Stimulated activated CD8-positive, alpha-beta memory T cell treated with anti-CD3 and anti-CD28 coated beads, Interleukin-7, amount 100 ng/mL, for 1 hour (primary cell): Measurements from ENCODE around the gene HAUS3.

ENCODE experiments used
- DNase-seq, 2 donors: peaks; one replicate each; pipeline ENCODE4 v3.0.0-alpha.2; 2020; ENCODE audit warnings: low read depth in 2 of 2

Gene HAUS3, protein sequence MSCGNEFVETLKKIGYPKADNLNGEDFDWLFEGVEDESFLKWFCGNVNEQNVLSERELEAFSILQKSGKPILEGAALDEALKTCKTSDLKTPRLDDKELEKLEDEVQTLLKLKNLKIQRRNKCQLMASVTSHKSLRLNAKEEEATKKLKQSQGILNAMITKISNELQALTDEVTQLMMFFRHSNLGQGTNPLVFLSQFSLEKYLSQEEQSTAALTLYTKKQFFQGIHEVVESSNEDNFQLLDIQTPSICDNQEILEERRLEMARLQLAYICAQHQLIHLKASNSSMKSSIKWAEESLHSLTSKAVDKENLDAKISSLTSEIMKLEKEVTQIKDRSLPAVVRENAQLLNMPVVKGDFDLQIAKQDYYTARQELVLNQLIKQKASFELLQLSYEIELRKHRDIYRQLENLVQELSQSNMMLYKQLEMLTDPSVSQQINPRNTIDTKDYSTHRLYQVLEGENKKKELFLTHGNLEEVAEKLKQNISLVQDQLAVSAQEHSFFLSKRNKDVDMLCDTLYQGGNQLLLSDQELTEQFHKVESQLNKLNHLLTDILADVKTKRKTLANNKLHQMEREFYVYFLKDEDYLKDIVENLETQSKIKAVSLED

DNA sequence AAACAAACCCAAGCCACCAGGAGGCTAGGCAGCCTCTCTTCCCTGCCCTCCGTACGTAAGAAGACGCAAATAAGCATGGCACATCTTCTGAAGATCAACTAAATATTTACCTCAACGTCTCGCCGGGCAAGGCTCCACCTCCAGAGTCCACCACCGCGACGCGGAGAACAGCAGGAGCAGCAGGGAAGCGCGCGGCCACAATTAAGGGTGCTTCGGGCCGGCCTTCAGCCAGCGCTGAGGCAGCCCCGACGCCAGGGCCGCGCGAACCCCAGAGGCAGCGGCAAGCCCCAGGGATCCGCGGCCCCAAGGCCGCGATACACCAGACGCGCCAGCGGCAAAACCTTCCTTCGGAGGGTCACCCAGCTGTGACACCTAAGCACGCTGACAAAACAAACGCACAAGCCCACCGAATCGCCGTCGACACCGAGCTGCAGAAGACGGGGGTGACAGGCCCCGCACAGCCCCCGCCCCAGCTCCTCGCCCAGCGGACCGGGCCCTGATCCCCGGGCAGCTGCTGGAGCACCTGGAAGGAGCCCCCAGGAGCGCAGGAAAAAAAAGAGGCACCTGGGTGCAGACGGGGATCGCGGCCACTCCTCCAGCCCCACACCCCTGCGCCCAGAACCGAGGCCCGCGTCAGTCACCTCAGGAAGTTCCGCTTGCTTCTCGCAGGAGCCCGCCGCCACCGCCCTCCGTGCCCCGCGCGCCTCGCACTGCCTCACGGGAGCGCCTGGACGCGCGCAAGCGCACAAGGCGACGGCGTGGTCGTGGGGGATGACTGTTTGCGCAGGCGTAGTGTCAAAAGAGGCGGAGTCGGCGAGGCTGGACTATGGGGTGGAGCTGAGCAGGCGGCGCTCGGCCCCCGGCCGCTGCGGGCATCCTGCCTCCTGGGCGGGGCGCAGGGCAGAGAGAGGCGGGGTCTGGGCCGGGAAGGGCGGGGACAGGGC lies at the start of gene HAUS3, which contains the start of gene POLN:
Gene HAUS3 (minus strand): TSS at position 712 of the 944 bp plus-strand sequence. CDS start 1,175 bp downstream, outside the sequence.
Gene POLN (minus strand): TSS at position 712 of the 944 bp plus-strand sequence. CDS start 12,890 bp downstream, outside the sequence.
- DNase-seq, result peak; percentile 98 to 99

DNA sequence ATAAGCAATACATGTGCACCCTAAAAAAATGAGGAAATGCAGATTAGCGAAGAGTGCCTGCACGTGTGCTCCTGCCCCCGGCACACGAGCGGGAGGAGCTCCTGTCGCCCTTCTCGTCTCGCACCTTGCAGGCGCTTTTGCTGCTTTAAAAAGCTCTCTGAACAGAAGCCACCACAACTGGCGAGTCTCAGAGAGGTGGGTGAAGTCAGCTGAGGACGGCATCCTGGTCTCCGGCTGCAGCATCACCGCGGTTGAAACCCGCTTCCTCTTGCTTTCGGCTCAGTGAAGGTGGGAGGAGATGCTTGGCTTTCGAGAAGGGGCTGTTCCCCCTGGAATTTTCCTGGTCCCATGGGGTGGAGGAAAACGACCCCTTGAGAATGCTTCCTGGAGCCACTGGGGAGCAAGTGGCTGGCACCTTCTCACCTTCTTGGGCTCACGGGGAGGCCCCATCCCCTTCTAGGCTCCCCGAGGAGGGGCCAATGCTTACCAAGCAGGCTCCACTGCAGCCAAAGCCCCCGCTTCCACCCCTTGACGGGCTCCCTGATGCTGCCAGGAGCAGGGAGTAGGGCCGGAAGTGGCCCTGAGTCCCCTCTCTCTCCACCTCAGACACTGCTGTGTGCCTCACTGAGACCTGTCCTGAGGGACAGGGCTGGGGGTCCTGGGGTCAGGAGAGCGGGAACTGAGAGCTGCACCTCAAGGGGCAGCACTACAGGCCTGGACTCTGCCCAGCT lies 49.2 kb upstream of the HAUS3 start:
- peak; percentile 47 to 67 for DNase-seq

DNA sequence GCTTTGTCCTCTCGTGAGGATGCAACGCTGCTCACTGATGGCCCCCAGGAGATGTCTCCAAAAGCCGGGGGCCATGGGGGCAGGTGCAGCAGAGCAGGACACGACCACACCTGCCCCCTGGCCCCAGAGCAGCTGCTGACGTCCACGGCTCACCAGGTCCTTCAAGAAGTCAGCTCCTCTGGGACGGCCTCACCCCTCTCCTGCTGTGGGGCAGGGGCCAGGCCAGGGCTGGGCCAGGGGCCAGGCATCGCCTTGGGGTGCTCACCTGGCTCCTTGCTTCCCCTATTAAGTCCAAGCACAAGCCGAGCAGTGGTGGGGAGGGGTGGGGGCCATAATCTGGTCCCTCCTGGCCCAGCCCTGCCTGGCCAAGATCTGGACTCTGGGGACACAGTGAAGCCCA lies 48.6 kb upstream of the HAUS3 start:
- DNase-seq, result no peak

DNA sequence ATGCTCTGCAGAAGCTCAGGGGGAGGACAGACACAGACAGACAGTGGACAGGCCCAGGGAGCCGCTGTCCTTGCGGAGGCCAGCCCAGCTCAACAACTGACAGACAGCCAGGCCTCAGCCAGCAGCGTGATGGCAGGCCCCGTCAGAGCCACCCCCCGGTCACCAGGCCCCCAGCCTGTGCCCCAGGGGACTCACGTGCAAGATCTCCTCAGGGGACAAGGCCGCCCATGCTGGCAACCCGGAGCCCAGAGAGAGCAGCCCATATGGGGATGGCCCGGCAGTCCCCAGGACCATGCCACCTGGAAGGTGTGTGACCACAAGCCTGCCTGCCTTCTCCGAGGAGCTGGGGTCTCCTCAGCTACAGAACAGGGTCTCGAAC lies 48.0 kb upstream of the HAUS3 start:
- no peak for DNase-seq

DNA sequence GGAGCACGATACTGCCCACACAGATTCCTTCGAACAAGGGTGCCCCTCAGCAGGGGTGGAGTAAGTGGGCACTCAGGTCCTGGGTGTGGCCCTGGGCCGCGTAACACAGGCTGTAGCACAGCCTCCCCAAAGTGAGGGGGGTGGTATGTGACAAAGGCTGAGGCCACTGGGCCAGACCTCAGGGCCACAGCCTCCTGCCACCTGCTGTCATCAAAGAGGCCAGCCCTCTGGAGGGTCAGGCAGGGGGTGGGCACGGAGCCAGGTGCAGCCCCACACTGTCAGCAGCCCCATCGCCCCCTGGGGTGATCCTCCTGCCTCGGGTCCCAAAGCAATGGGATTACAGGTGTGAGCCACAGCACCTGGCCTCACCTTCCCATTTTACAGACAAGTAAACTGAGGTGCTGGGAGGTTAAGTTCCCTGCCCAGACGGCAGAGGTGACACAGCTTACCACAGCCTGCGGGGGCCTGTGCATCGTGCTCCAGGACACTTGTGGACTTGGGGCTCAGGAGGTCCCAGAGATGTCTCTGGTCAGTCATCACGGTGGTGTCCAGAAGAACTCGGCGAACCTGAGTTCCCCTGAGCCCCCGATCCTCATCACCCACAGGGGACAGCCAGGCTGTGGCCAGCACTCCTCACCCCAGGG lies 47.5 kb upstream of the HAUS3 start:
- no peak for DNase-seq

DNA sequence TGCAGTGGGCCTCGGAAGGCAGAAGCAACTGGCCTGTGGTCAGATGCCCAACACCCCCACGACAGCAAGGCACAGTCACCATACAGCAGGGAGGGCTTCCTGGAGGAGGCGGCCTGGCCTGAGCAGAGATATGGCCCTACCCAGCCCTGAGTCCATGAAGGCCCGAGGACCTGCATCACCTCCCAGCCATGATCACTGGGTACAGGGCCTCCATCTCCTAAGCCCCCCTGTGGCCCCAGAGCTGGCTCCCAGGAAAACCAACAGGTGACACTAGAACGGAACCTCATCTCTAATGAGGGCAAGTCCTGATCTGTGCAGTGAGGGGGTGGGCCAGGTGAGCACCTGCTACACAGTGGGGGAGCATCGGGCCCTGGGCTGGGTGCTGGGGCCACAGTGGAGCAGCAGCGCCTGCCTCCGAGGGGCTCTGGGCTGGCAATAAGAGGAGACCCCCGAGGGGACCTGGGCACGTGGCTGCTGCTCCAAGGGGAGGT lies 46.2 kb upstream of the HAUS3 start:
- DNase-seq, result no peak

DNA sequence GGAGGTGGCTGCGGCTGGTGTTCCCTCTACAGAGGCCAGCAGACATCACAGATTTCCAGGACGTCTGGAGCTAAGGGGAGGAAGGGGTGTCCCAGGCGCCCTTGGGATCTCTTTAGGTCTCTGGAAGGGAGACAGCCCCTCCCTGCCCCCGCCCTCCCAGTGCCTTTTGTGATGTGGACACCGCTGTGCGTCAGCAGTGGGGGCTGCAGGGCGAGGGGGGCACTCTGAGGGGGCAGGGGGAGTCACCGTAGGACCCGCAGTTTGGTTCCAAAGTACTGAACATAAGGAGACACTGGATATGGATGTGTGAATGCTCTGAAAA lies 45.6 kb upstream of the HAUS3 start:
- DNase-seq, result no peak

DNA sequence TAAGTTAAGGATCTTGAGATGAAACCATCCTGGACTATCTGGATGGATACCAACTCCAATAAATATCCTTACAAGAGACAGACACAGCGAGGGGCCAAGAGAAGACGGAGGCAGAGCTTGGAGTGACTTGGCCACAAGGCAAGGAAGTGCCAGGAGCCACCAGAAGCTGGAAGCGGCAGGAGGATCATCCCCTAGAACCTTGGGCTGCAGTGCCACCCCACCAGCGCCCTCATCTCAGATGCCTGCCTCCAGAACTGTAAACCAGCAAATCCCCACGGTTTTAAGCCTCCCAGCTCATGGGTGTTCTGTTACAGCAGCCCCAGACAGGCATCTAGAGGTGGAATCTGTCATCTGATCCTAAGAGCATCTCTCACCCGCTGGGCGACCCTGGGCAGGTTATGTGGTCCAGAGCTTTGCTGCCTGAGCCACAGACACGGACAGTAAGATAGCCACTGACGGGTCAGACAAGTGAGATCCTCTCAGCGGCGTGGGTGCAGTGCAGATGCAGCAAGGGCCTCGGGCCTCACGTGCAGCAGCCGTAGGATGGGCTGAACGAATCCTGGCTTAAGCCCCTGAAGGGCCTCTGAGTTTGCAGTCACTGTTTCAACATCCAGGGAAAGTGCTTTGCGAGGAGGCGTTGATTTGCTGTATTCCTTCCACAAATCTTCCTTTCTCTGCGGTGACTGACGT lies 45.1 kb upstream of the HAUS3 start:
- no peak for DNase-seq

DNA sequence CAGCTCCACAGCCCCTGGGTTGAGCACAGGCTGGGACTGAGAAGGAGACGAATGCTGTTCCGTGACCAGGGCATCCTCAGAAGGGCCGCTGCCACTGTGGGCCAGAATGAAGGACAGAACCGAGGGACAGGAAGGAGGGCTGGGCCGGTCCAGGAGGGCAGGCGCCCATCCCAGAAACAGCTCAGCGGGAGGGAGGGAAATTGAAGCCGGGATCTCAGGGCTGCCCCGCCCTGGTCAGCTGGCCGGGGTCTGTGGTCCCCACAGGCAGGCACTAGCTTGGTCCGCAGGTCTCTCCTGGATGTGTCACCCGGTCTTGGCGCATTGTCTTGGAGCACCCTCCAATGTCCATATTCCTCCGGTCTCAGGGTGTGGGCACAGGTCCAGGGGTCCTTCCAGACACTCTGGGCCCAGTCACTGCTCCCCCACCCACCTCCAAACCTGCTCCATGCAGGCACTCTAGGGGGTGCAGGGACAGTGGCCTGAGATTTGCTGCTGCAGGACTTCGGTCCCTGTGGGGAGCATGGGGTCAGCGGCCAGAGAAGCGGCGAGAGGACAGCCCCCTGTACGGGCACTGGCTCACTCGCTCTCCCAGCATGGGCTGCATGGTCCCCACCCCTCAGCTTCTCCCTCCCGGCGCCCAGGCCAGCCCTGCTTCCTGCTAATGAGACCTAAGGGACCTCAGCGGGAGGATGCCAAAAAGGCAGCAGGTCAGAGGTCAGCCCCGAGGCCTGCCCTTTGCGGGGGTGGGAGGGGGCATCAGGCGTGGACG lies 43.9 kb upstream of the HAUS3 start:
- no peak for DNase-seq

DNA sequence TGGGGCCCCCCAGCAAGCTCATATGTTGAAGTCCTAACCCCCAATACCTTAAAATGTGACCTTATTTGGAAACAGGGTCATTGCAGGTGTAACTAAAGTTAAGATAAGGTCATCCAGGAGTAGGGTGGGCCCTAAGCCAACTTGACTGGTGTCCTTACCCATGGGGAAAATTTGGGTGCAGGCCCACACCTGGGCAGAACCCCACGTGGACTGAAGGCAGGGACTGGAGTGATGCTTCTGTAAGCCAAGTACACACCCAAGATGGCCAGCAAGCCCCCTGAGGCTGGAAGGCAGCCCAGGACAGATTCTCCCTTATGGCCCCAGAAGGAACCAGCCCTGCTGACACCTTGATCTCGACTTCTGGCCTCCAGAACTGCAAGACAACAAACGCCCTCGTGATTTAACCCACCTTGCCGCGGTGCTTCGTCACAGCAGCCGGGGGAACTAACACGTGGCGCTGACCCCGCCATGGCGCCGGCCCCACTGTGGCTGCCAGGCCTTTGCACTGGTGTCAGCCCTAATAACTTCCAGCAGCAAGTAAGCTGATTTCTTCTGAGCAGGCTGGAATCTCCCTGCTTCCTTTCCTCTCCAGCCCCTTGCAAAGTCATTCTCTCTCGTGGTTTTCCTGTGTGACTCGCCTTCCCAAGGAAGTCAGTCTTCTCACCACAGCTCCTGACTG lies 43.2 kb upstream of the HAUS3 start:
- no peak for DNase-seq

DNA sequence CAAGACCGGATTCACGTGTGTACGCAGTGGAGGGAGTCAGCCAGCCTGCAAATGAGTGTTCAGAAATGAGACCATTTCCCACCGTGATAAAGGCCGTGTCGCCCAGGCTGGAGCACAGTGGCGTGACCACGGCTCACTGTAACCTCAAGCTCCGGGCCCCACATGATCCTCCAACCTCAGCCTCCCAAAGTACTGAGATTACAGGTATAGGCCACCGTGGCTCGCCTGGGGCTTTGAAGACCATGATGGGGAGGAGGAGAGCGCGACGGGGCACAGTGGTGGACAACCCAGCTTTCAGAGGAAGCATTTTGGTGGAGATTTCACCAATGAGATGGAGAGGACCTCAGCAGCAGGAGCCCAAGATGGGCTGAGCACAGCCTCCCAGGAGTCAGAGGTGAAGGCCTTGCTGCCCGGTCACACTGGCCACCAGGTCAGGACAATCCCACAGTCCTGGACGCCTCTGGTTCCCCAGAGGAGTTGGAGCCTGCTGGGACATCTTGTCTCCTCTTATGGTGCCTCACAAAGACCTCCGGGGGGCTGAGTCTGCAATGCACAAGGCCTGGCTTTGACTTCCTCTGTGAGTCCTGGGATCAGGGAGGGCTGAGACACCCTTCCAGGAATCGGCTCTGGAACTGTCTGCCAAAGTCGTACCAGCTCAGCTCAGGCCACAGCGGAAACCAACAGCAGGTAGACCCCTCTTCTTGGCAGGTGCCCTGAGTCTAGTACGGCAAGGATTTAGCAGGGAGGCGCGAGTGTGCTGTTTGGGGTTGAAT lies 42.4 kb upstream of the HAUS3 start:
- no peak for DNase-seq

DNA sequence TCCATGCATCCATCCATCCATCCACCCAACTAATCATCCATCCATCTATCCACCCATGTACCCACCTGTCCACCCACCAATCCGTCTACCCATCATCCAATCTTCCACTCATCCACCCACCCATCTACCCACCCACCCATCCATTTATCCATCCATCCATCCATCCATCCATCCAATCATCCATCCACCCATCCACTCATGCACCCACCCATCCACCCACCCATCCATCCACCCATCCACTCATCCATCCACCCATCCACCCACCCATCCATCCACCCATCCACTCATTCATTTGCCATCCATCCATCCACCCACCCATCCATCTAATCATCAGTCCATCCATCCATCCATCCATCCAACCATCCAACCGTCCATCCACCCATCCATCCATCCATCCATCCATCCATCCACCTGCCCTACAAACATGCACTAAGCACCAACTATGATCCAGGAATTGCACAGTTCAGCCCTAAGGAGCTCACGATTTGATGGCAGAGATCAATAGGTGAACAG lies 41.3 kb upstream of the HAUS3 start:
- DNase-seq, result no peak

DNA sequence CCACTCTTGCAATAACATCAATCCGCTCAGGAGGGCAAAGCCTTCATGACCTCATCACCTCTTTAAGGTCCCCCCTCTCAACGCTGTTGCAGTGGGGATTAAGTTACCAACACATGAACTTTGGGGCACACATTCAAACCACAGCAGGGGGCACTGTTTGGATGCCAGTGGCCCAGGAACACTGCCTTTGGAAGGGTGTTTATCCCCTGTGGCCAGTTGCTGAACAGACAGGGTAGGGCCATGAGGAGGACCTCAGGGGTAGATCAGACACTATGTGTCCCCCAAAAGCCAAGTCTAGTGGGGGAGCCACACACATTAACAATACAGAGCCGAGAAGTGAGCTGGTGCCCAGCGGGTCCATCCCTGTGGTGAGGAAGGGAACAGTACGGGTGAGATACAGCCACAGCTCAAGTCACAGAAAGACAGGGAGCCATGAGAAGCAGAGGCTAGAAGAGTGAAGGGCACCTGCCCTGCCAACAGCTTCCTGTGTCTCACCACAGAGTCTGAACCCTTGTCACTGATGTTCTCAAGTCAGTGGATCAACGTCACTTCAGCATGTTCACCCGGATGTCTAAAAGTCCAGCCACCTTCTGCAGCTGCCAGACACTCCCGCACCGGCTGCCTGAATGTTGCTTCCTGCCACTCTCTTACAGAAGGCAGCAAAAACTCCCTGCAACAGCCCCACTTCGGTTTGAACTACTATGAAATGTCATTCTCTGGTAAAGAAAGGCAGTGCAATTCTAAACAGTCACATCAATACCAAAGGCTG lies 39.8 kb upstream of the HAUS3 start:
- peak; percentile 57 to 65 for DNase-seq

DNA sequence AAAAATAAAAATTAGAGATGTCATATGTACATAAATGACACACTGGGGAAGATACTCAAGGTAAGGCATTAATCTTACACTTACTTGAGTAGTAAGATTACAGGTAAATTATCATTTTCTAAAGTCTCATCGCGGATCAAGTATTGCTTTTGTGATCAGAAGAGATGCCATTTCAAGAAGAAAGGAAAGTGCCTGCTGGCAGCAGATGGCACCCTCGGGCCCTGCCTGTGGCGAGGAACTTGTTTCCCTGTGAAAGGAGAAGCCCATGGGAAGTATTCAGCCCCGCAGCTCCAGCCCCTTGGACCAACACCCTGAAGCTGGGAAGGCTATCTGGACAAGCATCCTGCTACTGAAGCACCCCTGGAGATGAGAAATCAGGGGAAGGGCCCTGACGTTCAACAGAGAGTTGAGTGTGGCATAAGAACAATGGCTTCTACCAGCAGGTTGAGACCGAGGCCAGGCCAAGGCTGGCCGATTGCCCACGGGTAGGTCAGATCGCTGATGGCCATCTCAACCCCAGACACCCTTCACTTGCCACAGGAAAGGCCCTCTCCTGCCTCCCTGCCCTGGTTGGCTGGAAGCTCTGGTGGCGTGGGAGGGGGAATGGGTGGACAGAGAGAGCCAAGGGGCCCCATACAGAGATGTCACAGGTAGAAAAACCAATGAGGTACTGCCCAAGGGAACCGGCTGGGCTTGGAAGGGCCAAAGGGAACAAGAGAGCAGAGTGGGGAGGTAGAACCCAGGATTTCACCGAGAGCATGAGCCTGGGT lies 38.8 kb upstream of the HAUS3 start:
- DNase-seq, result no peak

DNA sequence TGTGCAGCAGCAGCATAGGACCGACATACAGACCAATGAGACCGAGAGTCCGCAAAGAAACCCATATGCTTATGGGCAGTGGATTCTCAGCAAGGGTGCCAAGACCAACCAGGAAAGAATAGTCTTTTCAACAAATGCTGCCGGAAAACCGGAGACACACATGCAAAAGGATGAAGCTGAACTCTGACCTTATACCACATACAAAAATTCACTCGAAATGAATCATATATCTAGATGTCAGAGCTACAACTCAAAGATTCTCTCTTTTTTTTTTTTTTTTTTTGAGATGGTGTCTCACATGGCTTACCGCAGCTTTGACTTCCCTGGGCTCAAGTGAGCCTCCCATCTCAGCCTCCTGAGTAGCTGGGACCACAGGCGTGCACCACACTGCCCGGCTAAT lies 36.0 kb upstream of the HAUS3 start:
- DNase-seq, result no peak

DNA sequence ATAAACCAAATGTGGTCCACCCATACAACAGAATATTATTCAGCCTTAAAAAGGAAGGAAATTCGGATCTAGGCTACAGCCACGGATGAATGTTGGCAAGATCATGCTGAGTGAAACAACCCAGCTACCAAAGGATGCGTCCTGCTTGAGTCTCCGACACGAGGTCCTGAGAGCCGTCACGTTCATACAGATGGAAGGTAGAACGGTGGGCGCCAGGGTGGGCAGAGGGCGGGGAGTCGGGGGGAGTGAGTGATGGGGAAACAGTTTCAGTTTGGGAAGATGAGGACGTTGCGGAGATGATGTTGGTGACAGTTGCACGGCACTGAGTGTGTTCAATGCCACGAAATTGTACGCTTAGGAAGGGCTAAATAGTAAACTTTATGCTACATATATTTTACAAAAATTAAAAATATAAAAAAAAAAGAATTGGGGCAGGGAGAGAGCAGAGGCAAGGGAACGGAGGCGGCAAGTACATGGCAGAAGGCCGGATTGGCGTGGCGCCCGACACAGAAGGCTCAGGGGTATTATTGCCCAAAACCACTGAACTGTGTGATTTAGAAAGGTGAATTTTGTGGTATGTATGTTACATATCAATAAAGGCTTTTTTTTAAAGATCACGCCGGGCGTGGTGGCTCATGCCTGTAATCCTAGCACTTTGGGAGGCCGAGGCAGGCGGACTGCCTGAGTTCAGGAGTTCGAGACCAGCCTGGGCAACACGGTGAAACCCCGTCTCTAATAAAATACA lies 34.8 kb upstream of the HAUS3 start:
- DNase-seq, result no peak
